Neural cell (in vitro differentiated cells): ENCODE measurements around the gene TCOF1.

Source experiments
- EZH2 ChIP-seq: fragments of 200-600, 300-800 bp; shearing (Covaris generic), sonication (generic); IDR thresholded peaks from 2 replicates; pipeline ENCODE4 v1.6.1; 2014; ENCODE audit warnings: antibody characterized with exemption, low read length, borderline replicate concordance, mild to moderate bottlenecking; ENCODE audit not compliant: insufficient read depth, poor library complexity, severe bottlenecking
- TAF1 ChIP-seq: IDR thresholded peaks from 2 replicates; pipeline ENCODE4 v1.6.1; 2012; ENCODE audit warnings: low read depth

DNA sequence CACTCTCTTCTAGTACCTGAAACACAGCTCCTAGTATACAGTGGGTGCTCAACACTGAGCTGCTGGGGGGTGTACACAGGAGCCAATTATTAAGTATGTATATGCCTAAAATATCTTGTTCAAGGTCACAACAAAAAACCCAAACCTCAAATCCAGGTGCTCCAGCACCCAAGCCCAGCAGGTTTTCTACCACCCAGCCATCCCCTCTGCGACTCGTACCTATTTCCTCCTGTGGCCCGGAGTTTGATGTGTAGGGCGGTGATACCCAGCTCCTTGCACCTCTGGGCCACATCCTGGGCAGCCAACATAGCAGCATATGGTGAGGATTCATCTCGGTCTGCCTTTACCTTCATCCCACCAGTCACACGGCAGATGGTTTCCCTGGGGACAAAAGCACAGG is 89.1 kb downstream of the TCOF1 start:
- TF ChIP-seq TAF1 (no peak), EZH2 (no peak)
